Aorta (tissue), 5 donors: ENCODE results near the gene EXD3. TPM values are rescaled to one million over a fixed set of nuclear protein-coding genes. Genes with fewer than 3 reads are reported as not detected.
A peak's percentile ranks its signal among the peaks of the same experiment; 100 is the strongest.

Experiments
- ATAC-seq: fragments of 200-7000 bp; cut with Tn5 transposase; one replicate; pipeline ENCODE4 v1.9.1; 2022; ENCODE audit warnings: moderate library complexity; ENCODE audit not compliant: low FRiP score
- DNase-seq, 2 donors: peaks; one replicate each; pipeline ENCODE4 v3.0.0-alpha.2; 2020
- H3K27ac ChIP-seq, 2 donors: one replicate each; pipeline ENCODE4 v1.5.1; 2013; ENCODE audit warnings: low read length in 2 of 2, mild to moderate bottlenecking in 2 of 2, moderate library complexity in 2 of 2, control low read depth in 1 of 2, inconsistent platforms in 1 of 2, low read depth in 1 of 2
- H3K27me3 ChIP-seq, 2 donors: one replicate each; pipeline ENCODE4 v1.6.1; 2013; ENCODE audit warnings: control low read depth in 1 of 2, low read length in 1 of 2, mild to moderate bottlenecking in 1 of 2, moderate library complexity in 1 of 2; ENCODE audit not compliant: insufficient read depth in 2 of 2, control insufficient read depth in 1 of 2
- H3K36me3 ChIP-seq, 2 donors: one replicate each; pipeline ENCODE4 v1.6.1; 2013; ENCODE audit warnings: control low read depth in 1 of 2, low read length in 1 of 2, mild to moderate bottlenecking in 1 of 2; ENCODE audit not compliant: insufficient read depth in 2 of 2, control insufficient read depth in 1 of 2
- H3K4me1 ChIP-seq, 2 donors: one replicate each; pipeline ENCODE4 v1.6.1; 2013; ENCODE audit warnings: low read length in 2 of 2, control low read depth in 1 of 2, mild to moderate bottlenecking in 1 of 2, moderate library complexity in 1 of 2; ENCODE audit not compliant: insufficient read depth in 2 of 2, control insufficient read depth in 1 of 2
- H3K4me3 ChIP-seq, 2 donors: one replicate each; pipeline ENCODE4 v1.5.1; 2013; ENCODE audit warnings: low read length in 2 of 2, control low read depth in 1 of 2, mild to moderate bottlenecking in 1 of 2
- H3K9me3 ChIP-seq: one replicate; pipeline ENCODE4 v1.6.1; 2013; ENCODE audit warnings: mild to moderate bottlenecking, low read length; ENCODE audit not compliant: control insufficient read depth
- WGBS, 2 donors: extraction: QIAGEN DNeasy Blood & Tissue Kit; methylation state at CpG; one replicate each; pipeline ENCODE4 v1.1.7; 2013; 5-methylcytosine and 5-hydroxymethylcytosine counted together
- intact Hi-C, 2 donors: fragments of 100-400 bp; cut with DNase I; formaldehyde crosslinking; loops; one replicate each; pipeline versions ENCODE4 v1.14.2 to v1.15.0; 2022
- polyA plus RNA-seq, 2 donors: library from polyadenylated mRNA; stranded (reverse); fragments of 200-250 nt; gene quantifications; one replicate each; pipeline ENCODE4 v1.2.3, GENCODE V29; 2013
- total RNA-seq, 2 donors: library from RNA; stranded (reverse); fragmentation: NEBNext Ultra II Directional; extraction: Animal tissue kit (Norgen Biotek cat#: 25700); gene quantifications; one replicate each; pipeline ENCODE4 v1.2.1, GENCODE V29; 2021
- donor health status: healthy with polysubstance abuse.
- donor health status: Bipolar disorder and iron deficiency.
- donor health status: DM: no; HTN: no; CAD: no.
- donor health status: DM: no; HTN: no; CAD: no.
- donor health status: DM: yes; HTN: yes; CAD: no.

EXD3 gene
- total and polyA plus RNA-seq, 4 donors, result 15.9 to 96.8 (median 30.0) TPM

DNA sequence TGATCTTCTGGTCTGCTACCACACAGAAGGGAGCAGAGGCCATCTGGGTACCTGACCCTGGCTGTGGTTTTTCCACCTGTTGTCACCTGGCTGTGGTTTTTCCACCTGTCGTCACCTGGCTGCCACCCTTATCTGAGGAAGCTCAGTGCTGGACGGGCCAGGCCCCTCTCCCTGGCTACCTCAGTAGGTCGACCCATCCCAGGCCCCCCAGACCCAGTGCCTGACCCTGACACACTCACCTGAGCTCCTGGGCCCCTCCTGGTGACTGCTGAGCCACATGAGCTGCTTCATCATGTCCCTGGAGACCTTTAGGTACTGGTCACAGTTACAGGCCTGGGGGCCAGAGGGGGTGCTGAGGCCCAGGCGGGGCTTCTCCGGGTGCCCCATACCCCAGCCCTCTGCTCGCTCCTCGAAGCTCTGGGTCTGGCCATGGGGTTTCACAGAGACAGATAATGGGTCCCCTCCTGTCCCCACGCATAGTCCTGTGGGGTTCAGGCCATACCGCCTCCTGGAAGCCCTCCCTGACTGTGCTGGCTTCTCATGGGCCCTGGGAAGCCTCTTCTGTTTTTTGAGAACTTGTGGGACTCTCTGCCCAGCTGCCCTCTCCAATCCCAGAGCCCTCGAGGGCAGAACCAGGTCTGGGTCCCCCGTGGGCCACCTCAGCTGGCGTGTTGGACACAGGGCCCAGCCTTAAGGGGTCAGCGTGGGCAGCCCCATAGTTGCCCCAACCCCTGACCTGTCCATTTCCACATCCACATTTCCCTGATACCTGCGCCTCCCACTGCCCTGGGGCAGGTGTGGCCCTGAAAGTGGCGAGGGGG lies 113.4 kb downstream of the EXD3 start:
- Histone ChIP-seq H3K9me3 (no peaks in the 10 kb centered on the region), H3K4me3 (no peak overlapping the region), H3K27me3 (no peaks in the 10 kb centered on the region), H3K4me1 (no peaks in the 10 kb centered on the region), H3K27ac (no peak overlapping the region), H3K36me3 (no peaks in the 10 kb centered on the region)
- intact Hi-C loops, result no loop called here
- DNase-seq (peak in 1 of 2 donors; percentile 68), ATAC-seq (no peak)
- WGBS, 2 donors, result 90 to 93% methylated on average over 15 of the region's 15 CpGs

DNA sequence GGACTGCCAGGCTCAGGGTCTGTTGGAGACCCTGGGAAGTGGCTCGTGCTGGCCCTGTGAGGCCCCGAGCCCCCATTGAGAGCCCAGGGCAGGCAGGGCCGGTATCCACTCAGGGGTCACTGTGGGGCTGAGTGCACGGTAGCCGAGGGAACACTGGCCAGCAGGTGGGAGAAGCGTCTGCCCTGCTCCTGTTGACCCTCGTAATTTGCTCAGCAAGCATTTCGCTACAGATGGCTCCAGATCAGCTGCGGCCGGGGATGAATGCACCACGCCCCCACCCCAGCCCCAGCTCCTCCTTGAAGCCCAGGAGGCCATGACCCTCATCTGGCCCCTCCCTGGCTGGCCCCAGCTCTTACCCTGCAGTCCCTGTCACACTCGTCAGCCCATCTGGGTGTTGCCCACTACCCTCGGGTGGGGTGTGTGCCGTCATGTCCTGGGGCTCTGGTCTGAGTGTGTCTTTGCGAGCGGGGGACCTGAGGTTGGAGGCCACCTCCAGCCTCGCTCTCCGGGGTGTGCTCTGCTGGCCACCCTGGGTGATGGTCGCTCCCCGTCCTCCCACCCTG lies 114.8 kb downstream of the EXD3 start:
- intact Hi-C loops, result no loop called here
- Histone ChIP-seq H3K27ac (no peak overlapping the region), H3K36me3 (no peaks in the 10 kb centered on the region), H3K4me1 (no peaks in the 10 kb centered on the region), H3K4me3 (no peak overlapping the region), H3K9me3 (no peaks in the 10 kb centered on the region), H3K27me3 (no peaks in the 10 kb centered on the region)
- DNase-seq, result peak; percentile 52 to 74
- no peak for ATAC-seq
- 91 to 93% methylated on average over 18 to 20 of the region's 20 CpGs for WGBS, 2 donors

DNA sequence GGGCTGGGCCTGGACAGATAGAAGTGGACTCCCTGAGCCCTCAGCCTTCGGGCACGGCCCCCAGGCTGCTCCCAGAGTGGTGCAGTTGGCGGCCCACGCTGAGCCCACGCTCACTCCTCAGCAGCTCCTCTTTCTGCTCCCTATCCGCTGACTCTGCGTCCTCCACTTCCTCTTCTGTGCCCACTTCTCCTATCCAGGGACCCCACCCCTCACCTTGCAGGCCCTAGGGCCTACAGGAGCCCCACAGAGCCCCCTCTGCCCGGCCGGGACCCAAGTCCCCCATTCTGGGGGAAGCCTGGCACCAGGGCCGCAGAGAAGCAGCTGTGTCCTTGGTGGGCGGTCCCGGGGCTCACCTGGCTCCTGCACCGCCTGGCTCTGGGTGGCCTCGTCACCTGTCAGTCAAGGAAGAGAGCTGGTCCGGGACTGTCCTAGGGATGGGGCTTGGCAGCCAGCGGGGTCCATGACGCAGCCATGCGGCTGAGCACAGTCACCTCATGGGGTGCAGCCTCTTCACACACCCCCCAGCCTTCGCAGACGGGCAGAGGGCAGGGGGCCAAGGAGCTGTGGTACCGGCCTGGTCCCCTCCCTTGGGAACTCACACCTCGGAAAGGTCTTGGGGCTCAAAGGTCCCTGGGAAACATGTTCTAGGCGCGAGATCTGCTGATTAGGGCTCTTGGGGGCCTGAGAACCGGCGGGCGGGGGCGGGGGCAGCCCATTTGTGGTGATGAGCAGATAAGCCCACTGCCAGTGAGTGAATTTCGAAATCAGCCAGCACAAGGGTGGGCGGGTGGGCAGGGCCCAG lies 115.5 kb downstream of the EXD3 start:
- Histone ChIP-seq H3K4me1 (no peaks in the 10 kb centered on the region), H3K36me3 (no peaks in the 10 kb centered on the region), H3K9me3 (no peaks in the 10 kb centered on the region), H3K27ac (no peak overlapping the region), H3K27me3 (no peaks in the 10 kb centered on the region), H3K4me3 (no peak overlapping the region)
- intact Hi-C loops, result no loop called here
- DNase-seq (peak; percentile 63 to 74), ATAC-seq (no peak)
- 76 to 77% methylated on average over 30 of the region's 30 CpGs for WGBS, 2 donors

DNA sequence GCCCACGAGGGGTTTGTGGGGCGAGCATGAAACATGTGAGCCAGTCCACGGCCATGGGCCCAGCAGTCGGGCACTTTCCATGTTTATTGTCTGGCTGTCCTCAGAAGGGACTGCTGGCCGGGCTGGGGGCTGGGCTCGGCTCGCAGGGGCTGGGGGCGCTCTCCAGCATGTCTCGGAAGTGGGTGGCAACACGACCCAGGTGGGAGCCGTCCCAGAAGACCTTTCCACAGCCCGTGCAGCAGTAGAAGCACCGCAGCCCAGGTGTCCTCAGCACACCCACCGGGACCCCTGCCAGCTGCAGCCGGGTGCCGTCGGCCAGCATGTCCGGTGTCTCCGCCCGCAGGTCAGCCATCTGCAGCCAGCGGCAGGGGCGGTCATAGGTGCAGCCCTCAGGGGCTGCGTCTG lies 116.1 kb downstream of the EXD3 start:
- Histone ChIP-seq H3K27me3 (no peaks in the 10 kb centered on the region), H3K9me3 (no peaks in the 10 kb centered on the region), H3K4me1 (no peaks in the 10 kb centered on the region), H3K4me3 (no peak overlapping the region), H3K36me3 (no peaks in the 10 kb centered on the region), H3K27ac (no peak overlapping the region)
- ATAC-seq (no peak), DNase-seq (peak; percentile 36 to 78)
- 50 to 53% methylated on average over 18 to 23 of the region's 23 CpGs for WGBS, 2 donors
- intact Hi-C loops, result no loop called here

DNA sequence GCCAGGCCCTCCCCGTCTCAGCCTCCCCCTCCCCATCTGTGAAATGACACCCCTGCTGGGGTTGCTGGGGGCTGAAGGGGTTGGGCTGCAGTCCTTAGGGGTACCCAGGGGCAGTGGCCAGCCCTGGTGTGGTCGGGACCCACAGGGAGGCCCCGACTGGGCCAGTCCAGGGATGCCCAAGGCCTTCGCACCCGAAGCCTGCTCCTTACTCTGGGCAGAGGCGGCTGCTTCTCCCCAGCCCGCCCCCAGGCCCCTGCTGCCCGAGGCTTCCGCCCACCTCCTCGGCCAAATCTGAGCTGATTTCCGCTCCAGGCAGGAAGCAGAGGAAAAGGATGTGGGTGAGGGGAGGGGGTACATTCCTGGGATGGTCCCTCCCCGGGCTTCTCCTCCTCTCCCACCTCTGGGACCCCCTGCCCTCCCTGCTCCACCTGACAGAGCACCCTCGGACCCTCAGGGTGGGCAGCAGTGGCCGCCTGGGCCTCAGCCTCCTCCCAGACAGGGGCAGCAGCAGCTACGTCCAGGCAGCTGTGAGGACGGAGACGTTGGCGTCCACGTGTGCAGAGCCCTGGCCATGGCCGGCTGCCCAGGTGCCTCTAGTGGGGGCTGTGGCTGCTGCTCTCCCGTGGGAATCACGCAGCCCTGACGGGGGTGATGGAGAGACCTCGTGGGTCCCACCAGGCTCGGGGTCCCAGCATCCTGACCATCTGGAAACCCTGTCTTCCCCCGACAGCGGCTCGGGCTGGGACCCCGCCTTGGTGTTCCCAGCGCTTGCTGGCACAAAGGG lies 116.7 kb downstream of the EXD3 start:
- no peak overlapping the region for H3K4me3 ChIP-seq
- intact Hi-C loops, result no loop called here

DNA sequence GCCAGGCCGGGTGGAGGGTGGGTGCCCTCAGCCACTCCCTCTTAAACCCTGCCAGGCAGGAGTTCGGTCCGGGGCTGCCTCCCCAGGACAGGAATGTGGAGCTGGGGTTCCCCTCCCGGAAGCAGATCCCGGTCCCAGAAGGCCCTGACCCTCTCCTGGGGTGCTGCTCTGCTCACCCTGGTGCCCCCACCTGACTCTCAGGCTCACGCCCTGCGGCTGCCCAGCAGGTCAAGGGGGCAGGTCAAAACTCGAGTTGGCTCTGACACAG lies 117.2 kb downstream of the EXD3 start:
- Histone ChIP-seq H3K36me3 (no peaks in the 10 kb centered on the region), H3K9me3 (no peaks in the 10 kb centered on the region), H3K27ac (no peak overlapping the region), H3K4me3 (no peak overlapping the region), H3K4me1 (no peaks in the 10 kb centered on the region), H3K27me3 (no peaks in the 10 kb centered on the region)
- no peak for DNase-seq
- intact Hi-C loops, result no loop called here
- WGBS, 2 donors, result 22 to 25% methylated on average over 7 to 8 of the region's 8 CpGs
- ATAC-seq, result no peak

More for the DNA sequence above, 116.7 kb downstream of the EXD3 start:
- H3K9me3 ChIP-seq, result no peaks in the 10 kb centered on the region
- ATAC-seq, result no peak
- 29 to 34% methylated on average over 22 to 30 of the region's 30 CpGs for WGBS, 2 donors
- no peaks in the 10 kb centered on the region for H3K27me3 ChIP-seq
- no peak overlapping the region for H3K27ac ChIP-seq
- H3K36me3 ChIP-seq, result no peaks in the 10 kb centered on the region
- no peaks in the 10 kb centered on the region for H3K4me1 ChIP-seq
- peak; percentile 46 to 76 for DNase-seq

DNA sequence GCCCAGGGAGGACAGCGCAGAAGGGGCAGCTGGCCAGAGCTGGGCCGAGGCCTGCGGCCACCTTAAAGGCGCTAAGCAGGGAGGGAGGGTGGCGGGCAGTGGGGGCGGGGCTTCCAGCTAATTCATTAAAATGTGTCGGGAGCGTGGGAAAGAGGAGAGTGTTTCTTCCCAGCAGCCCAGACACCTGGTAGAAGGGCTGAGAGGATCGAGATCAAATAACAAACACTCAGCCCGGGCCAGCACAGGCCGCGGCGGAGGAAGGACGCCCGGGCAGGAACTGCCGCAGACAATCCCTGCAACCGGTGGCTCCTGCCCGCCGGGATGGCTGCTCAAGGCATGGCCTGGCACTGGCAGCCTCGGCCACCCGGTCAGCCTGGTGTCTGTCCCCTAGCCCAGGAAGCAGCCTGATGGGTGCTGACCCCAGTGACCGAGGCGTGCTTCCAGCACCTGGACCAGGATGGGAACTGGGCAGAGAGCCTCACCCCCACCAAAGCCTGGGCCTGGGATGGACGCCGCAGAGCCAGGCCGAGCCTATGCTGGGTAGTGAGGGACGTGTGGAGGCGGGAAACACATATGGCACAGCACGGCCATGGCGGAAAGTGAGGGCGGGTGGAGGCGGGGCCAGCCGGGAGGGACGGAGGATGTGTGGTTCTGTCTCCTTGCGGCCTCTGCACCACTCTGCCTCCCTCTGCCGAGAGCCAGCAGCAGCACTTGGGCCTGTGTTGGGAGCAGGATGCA lies 117.7 kb downstream of the EXD3 start:
- peak; percentile 46 for ATAC-seq
- Histone ChIP-seq H3K27me3 (no peaks in the 10 kb centered on the region), H3K27ac (no peak overlapping the region), H3K36me3 (no peaks in the 10 kb centered on the region), H3K4me1 (no peaks in the 10 kb centered on the region), H3K4me3 (no peak overlapping the region), H3K9me3 (no peaks in the 10 kb centered on the region)
- 3 to 4% methylated on average over 33 to 36 of the region's 36 CpGs for WGBS, 2 donors
- intact Hi-C loops, result no loop called here
- peak; percentile 75 to 87 for DNase-seq
